ENCODE results near the gene SCGB1D2. TPM values are rescaled to one million over a fixed set of nuclear protein-coding genes. Genes with fewer than 3 reads are reported as not detected.
"Not testable (repeated sequence)": the region's sequence is repeated elsewhere in the genome, so short reads cannot be mapped to it uniquely, and the experiment has no call there.

Gene SCGB1D2, protein sequence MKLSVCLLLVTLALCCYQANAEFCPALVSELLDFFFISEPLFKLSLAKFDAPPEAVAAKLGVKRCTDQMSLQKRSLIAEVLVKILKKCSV
- total RNA-seq (2014; rRNA removed; shearing (Covaris generic)), result not detected in 2 replicates

DNA sequence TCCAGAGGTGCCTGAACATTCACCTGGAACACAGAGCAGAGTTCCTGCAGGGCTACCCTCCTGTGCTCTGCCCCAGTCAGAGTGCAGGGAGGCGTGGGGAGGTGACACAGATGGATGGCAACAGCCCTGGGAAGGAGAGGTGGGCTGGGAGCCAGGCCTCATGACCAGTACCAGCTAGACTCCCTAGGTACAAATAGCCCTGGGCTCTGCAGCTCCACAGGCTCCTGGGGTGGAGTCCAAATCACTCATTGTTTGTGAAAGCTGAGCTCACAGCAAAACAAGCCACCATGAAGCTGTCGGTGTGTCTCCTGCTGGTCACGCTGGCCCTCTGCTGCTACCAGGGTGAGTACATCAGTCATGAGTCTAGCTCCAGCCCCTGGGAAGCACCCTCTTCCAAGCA lies at the start of gene SCGB1D2:
SCGB1D2 (plus strand) TSS at position 219 of the 400 bp plus-strand sequence; CDS start at position 288, 69 bp downstream.
- peak; percentile 59 for DNase-seq (ENCODE audit: low read depth)

DNA sequence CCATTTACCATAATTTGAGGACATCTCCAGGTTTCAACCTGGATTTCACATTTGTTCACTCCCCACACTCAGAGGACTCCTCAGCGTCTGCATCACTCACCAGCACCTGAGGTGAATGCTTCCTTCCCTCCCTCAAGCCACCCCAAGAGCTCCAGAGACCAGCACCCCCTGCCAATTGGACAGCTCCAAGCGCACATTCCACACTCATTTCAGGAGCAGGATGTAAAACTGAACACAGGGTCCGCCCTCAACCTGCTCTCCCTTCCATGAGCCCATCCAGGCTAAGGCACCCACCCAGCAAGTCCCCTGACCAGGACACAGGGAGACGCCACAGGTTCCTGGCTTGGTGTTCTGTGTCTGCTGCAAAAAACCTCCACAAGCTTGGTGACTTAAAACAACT lies 48.1 kb upstream of the SCGB1D2 start:
- peak; percentile 15 for DNase-seq (ENCODE audit: low read depth)

DNA sequence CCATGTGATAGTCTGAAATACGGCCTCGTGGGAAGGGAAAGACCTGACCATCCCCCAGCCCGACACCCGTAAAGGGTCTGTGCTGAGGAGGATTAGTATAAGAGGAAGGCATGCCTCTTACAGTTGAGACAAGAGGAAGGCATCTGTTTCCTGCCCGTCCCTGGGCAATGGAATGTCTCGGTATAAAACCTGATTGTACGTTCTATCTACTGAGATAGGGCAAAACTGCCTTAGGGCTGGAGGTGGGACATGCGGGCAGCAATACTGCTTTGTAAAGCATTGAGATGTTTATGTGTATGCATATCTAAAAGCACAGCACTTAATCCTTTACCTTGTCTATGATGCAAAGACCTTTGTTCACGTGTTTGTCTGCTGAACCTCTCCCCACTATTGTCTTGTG lies 47.0 kb upstream of the SCGB1D2 start:
- DNase-seq (ENCODE audit: low read depth), result not testable (repeated sequence)

DNA sequence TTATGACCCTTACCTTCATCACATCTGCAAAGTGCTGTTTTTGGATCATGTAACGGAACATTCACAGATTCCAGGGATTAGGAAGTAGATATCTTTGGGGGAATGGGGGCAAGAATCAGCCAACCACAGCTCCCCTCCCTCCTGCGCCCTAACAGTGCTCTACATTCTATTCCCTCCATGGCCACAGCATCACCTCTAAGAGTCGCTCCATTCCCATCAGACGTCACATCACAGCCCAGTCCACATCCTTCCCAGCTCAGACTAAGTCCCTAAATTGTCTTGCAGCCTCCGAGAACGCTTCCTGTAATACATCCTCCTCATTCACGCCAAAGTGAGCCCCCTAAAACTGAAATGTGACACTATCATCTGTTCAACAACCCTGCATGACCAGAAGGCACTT lies 46.1 kb upstream of the SCGB1D2 start:
- DNase-seq (ENCODE audit: low read depth), result no peak

DNA sequence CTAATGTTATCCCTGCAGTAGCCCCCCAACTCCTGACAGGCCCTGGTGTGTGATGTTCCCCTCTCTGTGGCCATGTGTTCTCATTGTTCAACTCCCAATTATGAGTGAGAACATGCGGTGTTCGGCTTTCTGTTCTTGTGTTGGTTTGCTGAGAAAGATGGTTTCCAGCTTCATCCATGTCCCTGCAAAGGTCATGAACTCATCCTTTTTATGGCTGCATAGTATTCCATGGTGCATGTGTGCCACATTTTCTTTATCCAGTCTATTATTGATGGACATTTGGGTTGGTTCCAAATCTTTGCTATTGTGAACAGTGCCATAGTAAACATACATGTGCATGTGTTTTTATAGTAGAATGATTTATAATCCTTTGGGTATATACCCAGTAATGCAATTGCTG lies 44.6 kb upstream of the SCGB1D2 start:
- DNase-seq (ENCODE audit: low read depth), result not testable (repeated sequence)

DNA sequence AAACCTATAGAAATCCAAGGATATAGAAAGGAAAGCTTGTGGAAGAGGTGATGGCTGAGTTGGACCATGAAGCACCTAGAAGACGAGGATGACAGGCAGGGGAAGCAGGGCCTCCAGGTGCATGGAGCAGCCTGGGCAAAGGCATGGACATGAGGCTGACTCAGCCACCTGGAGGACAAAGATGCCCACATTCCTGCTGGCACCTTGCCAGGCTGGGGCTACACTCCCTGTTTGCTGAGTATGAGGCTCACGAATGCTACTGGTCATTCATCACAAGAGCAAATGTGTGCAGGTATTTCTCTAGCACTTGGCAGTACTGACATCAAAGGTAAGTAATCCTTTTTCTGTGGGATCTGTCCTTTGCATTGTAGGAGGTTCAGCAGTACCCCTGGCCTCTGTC lies 40.7 kb upstream of the SCGB1D2 start:
- no peak for DNase-seq (ENCODE audit: low read depth)

DNA sequence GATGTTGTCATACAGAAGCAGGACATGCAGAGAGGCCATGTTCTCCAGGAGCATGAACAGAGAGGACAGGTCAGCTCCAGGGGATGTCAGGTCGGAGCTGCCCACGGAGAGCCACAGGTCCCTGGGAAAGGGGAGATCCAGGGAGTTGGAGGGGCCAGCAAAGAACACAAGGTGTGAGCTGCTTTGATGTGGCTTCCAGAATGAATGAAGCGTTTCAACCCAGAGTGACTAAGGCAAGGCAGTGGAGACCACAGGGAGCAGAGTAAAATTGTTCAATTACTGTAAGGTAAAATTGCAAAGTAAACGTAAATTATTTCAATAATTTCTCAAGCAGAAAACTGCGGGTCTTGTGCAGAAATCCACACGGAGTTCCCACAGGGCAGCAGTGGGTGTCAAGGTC lies 39.1 kb upstream of the SCGB1D2 start:
- no peak for DNase-seq (ENCODE audit: low read depth)

DNA sequence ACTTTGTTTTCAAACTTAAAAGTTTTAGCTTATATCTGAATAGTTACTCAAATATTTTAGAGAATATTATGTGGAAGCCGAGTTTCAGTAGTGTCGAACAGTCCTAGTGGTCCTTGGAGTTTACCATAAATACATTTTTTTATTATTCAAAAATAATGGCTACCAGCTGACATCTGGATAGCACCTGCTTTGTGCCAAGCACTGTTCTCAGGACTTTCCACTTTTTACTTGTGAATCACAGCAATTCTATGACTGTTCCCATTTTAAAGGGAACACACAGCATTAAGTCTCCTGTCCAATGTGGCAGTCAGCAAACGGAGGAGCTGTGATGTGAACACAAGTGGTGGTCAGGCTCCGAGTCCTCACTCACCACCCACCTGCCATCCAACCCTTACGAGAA lies 37.6 kb upstream of the SCGB1D2 start:
- no peak for DNase-seq (ENCODE audit: low read depth)

DNA sequence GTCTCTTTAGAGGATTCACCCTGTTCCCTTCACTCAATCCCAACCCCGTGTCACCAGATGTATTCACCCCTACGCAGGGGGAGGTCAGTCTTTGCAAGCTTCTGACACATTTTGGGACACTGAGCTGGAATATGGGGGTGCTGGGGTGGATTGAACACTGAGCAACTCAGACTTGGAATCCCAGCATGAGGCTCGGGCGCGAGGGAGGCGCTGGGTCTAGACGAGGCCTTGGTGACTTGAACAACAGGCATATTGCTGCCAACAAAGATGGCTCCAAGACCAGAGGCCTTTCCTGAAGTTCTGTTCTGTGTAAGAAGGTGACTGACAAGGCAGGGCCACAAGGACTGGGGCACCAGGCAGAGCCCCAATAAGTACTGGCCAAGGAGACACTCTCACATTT lies 36.6 kb upstream of the SCGB1D2 start:
- DNase-seq (ENCODE audit: low read depth), result no peak

DNA sequence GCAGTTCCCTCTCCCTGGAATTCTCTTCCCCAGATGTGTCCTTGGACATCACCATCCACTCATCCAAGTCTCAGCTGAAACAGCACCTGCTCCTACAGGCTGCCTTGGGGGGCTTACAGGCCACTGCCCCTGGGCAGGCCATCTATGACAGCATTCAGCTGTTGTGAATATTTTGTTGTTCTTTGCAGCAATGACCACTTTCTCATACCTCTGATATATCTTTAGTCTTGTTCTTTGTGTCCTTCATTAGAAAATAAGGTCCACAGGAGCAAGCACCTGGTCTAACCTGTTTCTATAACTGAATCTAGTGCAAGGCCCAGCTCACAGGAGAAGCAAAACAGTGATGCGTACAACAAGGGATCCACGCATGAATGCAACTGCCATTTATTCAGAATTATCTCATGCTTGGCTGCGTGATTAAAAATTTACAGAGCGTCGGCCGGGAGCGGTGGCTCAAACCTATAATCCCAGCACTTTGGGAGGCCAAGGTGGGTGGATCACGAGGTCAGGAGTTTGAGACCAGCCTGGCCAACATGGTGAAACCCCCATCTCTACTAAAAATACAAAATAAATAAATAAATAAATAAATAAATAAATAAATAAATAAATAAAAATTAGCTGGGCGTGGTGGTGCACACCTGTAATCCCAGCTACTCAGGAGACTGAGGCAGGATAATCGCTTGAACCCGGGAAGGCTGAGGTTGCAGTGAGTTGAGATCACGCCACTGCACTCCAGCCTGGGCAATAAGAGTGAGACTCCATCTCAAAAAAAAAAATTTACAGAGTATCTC lies 35.6 kb upstream of the SCGB1D2 start:
- DNase-seq (ENCODE audit: low read depth), result not testable (repeated sequence)

DNA sequence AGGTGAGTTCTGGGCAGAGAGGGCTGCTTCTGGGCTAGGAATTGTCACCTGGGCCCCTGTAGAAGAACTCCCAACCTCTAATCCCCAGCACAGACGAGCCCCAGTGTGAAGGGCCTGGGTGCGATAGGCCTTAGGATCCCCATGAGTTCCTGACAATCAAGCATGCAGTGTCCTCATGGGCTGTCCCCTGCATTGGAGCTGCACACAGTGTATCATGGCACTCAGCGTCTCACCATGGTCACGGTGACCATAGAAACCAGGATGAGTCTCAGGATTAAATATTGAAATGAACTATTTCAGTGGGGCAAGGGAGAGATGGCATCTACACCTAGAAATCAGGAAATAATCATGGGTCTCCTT lies 33.3 kb upstream of the SCGB1D2 start:
- DNase-seq (ENCODE audit: low read depth), result no peak

DNA sequence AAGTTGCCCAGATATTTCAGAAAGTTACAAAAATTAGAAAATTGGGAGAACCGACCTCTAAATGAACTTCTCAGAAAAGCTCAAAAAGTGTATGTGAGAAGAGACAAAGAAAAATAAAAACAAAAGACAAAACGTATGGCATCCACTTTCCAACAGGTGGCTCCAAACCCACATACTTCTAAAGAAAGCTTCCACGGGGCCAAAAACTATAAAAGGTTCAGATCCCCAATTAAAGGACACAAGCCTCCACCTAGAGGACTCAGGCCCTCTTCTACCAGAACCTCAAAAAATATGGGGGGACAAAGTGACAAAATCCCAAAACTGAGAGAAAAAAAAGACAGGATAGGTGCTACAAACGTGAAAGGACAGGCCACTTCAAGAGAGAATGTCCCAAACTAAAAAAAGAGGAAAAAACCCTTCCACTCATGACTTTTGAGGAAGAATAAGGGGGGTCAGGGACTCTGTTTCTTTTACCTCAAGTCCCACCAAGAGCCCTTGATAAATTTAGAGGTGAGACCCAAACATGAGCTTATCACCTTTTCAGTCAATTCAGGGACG lies 24.8 kb upstream of the SCGB1D2 start:
- DNase-seq (ENCODE audit: low read depth), result peak; percentile 17

DNA sequence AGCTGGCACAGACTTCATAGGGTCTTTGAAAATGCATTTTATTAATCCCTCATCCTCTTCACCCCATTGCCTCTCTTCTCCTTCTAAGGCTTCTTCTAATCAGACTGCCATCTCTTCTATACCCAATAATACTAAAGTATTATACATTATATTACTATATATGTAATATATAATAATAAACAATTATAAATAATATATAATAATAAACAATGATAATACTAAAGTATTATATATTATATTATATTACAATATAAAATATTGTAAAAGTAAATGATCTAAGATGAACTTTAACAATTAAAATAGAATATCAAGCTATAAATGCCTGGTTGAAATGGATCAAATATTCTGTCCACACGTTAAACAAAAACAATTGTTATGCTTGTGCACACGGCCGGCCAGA lies 20.5 kb upstream of the SCGB1D2 start:
- no peak for DNase-seq (ENCODE audit: low read depth)

DNA sequence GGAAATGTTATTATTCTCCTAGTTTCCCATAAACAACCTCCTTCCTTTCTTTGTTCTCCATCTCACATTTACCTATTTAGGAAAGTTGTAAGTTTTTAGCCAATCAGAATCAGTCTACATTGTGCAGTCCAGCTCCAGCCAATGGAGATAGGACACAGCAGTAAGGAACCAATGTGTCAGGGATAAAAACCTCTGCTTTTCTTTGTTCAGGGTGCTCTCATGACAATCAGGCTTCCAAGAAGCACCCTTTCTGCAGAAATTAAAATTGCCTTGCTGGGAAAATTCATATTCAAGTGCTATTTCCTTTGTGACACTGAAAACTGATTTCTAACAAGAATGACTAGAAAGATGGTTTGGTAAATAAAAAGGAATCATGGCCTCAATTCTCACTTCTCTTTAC lies 18.9 kb upstream of the SCGB1D2 start:
- DNase-seq (ENCODE audit: low read depth), result no peak

DNA sequence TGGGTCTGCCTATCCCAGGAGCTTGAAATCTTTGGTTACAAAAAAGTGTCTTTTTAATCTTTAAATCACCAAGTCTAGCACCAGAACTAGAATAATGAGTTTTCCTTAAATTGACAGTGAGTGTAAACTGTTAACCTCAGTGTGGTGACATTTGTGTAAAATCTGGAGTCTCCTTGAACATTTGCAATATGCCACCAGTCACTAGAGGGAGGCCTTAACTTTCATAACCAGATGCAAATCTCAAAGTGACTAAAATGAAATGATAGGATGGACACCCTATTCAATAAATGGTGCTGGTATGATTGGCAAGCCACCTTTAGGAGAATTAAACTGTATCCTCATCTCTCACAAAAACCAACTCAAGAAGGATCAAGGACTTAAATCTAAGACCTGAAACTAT lies 8.3 kb upstream of the SCGB1D2 start:
- DNase-seq (ENCODE audit: low read depth), result no peak

DNA sequence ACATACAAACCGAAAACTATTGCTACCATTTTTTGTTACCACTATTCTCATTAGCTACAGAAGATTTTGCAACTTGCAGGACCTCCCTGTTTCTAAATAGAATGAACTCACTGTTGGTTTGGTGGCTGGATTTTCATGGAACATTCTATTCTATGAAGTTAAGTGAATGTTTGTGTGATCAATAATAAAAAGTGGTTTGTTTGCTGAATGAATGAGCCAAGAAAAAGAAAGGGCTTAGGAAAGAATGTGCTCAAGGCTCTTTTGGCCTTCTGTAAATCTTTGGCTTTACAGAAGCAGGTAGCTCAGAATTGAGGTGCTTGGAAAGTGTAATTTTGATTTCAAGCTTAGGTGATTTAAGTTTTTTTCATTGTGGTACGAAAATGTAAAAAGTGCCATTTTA lies 5.9 kb upstream of the SCGB1D2 start:
- DNase-seq (ENCODE audit: low read depth), result no peak

DNA sequence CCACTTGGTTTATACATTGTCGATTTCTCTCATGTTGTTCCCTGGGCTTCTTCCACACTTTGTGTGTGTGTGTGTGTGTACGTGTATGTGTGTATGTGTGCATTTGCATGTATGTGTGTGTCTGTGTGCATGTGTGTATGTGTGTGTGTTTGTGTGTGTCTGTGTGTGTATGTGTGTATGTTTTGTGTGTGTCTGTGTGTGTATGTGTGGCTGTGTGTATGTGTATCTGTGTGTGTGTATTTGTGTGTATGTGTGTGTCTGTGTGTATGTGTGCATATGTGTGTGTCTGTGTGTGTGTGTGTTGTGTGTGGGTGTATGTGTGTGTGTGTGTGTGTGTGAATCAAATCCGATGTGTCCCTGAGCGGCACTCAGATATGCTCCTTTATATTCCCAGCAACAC lies 4.5 kb upstream of the SCGB1D2 start:
- DNase-seq (ENCODE audit: low read depth), result no peak

DNA sequence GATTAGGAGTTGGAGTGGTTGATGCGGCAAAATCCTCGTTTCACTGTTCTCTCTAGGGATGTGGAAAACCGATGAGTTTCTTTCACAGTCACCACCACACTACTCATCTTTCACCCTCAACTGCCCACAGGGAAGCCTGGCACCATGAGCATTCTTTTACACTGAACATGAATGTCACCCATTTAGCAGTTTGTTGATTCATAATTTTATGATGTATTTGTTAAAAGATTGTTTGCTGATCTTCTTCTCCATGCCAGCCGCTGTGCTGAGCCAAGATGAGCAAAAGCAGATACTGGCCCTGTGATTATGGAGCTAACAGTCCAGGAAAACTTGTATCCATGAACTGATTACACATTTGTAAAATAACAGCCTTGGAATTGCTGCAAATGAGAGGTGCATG lies 3.9 kb upstream of the SCGB1D2 start:
- DNase-seq (ENCODE audit: low read depth), result no peak

DNA sequence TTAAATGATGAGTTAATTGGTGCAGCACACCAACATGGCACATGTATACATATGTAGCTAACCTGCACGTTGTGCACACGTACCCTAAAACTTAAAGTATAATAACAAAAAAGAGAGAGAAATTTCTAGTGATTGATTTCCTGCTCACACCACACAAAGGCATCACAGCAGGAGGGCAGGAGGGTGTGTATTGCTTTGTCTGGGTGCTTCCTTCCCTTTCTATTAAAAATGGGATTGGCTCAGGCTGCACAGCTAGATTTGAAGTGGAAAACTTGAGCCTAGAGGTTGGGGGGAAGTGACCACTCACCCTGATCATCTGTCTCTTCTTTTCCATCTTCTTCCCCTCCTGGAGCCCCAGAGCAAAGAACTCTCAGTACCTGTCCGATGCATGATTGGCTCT lies 944 bp upstream of the SCGB1D2 start:
- DNase-seq (ENCODE audit: low read depth), result no peak

DNA sequence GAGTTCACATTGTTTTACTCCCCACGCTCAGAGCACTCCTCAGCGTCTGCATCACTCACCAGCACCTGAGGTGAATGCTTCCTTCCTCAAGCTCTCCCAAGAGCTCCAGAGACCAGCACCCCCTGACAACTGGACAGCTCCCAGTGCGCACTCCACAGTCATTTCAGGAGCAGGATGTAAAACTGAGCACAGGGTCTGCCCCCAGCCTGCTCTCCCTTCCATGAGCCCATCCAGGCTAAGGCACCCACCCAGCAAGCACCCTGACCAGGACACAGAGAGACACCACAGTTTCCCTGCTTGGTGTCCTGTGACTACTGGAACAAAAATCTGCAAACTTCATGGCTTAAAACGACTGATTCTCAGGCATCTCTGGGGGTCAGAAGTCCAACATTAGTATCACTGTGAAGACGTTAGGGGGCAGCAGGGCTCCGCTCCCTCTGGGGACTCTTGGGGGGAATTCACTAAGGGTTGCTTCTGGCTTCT lies 3.3 kb downstream of the SCGB1D2 start:
- peak; percentile 30 for DNase-seq (ENCODE audit: low read depth)

DNA sequence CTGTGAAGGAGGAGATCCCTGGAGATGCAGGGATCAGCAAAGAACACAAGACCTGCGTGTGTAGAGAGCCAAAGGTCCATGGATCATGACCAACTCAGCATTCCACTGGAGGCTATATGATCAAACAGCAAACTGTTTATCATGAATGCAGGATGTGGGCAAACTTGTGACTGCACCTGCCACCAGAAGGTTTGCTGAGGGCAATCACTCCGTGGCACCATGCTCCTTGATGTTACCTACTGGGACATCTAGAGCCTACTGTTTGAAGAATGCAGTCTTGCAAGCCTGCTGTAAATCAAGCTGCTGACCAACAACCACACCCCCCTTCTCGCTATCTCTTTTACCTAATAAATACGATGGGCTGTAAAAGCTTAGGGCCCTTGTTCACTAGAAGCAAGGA lies 9.7 kb downstream of the SCGB1D2 start:
- DNase-seq (ENCODE audit: low read depth), result no peak

DNA sequence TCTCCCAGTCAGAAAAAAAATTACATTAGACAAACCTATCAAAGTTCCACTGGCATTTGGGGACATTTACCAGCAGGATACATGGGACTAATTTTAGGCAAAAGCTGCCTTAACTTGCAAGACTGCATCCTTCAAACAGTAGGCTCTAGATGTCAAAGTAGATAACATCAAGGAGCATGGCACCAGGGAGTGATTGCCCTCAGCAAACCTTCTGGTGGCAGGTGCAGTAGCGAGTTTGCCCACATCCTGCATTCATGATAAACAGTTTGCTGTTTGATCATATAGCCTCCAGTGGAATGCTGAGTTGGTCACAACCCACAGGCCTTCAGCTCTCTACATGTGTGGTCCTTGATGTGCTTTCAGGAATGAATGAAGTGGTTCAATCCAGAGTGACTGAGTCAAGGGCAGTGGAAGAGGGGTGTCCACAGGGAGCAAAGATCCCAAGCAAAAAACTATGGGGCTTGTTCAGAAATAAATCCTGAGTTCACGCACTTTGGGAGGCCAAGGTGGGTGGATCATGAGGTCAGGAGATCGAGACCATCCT lies 12.0 kb downstream of the SCGB1D2 start:
- DNase-seq (ENCODE audit: low read depth), result no peak

DNA sequence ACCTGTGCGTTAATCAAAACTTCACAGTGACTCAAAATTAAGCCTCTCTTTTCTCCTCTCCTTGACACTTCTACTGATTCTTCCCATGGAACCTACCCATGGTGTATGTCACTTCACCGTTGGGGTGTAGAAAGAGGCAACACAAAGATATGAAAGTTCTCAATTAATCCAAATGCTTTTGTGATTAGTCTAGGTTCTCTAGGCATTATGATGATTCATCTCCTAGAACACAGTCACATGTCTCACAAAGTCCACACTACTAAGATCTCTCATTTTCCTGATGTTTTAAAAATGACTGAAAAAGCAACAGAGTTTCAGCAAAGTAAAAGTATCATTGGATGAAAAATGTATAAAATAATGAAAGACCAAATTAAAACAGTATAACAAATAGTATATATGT lies 14.2 kb downstream of the SCGB1D2 start:
- no peak for DNase-seq (ENCODE audit: low read depth)

Data from M059J (cell line).